HPDE6-E6E7 (cell line): ENCODE data around the gene CASP5.
A peak's percentile ranks its signal among the peaks of the same experiment; 100 is the strongest.
"Not testable (repeated sequence)": the region's sequence is repeated elsewhere in the genome, so short reads cannot be mapped to it uniquely, and the experiment has no call there.

Source experiments
- DNase-seq: peaks from one replicate; pipeline ENCODE4 v3.0.0; 2011; ENCODE audit warnings: missing footprints; ENCODE audit errors: extremely low spot score

CASP5 gene

DNA sequence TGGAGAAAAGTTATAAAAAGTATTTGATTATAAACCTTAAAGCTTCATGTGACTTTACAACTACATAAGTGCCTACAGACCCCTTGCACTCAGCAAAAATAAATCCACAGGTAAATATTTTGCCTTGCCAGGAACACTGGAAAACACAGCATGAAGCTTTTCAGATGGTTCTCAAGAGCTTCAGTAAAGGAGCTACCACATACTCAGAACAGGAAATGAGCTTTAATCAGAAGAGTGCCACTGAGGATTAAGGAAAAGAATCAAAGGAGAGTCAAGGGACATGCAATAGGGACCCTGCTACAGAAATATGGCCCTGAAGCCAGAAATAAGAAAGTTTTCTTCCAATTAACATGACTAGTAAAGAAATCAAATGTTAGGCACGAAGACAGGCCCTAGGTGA, 10.8 kb upstream of the CASP5 start:
- no peak for DNase-seq

- no peak for DNase-seq
Measured at GRCh38 chr11:105033343-105033742, 10.4 kb upstream of the CASP5 start.

DNA sequence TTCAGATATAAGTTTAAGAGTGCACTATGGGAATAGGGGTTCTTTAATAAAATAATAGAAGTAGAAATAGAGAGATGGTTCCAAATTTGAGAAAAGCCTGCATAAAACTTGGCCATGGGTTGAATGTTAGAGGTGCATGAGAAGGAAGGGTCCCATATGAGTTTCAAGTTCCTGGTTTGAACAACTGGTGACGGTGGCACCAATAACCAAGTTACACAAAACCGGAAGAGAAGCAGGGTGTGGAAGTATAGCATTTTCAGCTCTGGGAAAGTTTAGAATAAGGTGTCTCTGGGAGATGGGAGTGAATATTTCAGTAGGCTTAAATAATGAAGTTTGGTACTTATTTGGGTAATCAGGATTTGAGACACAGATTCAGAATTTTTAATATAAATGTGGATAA, 9.5 kb upstream of the CASP5 start:
- DNase-seq: no peak

DNA sequence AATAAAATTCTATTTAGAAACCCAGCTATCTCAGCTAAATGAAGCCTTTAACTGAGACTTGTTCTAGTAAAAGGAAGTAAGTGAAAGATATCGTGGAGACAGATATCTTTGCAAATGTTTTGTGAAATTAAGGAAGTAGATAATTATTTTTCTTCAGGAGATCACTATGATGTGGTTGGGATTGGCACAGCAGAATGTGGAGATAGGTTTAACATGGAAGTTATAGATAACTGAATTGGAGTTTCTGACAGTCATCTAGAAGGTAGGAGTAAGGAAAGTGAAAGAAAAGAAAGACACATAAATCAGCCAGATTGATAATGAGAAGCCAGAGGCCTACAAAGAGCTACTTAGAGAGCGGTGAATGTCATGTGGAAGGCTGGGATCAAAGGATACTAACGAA, 4.7 kb upstream of the CASP5 start:
- no peak for DNase-seq

DNA sequence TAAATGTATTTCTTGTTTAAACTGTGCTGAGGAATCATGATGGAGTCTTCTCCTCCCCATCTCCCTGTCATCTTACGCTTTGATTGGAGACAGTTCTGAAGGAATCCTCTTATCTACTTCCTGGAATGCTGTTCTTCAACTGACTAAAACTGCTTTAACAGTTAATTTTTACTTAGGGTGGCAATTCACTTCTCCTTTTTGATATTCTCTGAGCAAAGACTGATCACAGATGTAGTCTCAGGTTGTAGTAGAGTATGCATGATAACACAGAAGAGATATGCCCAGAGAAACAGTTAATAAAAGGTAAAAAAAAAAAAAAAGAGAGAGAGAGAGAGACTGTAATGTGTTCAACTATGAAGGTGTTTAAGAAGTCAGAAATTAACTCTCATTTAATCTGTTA, 1.4 kb upstream of the CASP5 start:
- no peak for DNase-seq

DNA sequence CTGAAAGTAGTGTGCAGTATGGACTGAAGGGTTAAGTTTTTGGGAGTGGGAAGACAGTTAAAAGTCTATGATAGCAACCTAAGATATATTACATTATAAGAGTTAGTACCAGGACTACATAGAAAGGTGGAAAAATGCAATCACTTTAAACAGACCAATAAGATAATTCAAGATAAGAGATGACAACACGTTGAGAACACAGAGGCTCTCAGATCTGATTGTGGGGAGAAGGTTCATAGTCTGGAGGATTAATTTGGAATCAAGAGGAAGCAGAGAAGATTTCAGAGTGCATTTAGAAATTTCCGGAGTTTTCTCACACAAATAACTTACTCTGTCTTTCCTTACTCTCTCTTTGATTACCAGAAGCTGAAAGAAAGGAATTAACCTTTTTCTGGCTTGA, 441 bp downstream of the CASP5 start:
- DNase-seq: no peak

GRCh38 chr11:105007463-105007862, 15.5 kb downstream of the CASP5 start:
- no peak for DNase-seq

- no peak for DNase-seq
Measured at GRCh38 chr11:105005451-105005845, 17.5 kb downstream of the CASP5 start.

- DNase-seq: no peak
Measured at GRCh38 chr11:105004021-105004420, 18.9 kb downstream of the CASP5 start.

DNA sequence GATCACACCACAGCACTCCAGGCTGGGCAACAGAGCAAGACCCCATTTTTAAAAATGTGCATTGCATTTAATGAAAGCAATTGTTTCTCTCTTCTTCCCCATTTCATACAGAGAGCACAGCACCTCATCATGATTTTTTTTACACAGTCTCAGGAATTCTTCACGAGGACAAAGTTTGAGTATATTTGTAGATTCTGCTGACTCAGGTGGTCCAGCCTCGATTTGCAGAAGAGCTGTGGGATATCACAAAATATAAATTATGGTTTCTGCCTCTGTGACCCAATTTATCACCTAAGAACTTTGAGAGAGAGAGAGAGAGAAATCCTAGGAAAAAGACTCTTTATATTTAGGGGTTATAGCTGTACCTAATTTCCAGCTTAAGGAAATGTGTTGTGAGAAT, 19.8 kb downstream of the CASP5 start:
- DNase-seq: no peak

DNA sequence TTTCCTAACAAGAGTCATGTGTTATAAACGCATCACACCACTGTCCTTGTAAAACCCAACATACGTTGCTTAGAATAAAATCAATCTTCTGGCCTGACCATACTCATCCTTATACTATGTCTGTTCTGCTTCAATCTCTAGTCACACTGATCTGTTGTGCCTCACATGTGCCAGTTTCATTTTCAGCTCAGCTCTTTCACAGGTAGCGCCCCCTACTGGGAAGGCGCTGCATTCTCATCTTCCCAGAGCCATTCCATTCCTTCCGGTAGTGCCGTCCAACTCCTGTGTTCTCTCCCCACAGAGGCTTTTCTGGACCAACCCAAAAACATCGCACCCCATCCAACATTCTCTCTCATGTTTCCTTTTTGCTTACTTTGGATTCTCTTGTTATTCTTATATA, 22.2 kb downstream of the CASP5 start:
- no peak for DNase-seq

- DNase-seq: no peak
Measured at GRCh38 chr11:105000167-105000566, 22.8 kb downstream of the CASP5 start.

GRCh38 chr11:104999721-105000120, 23.2 kb downstream of the CASP5 start:
- DNase-seq: no peak

DNA sequence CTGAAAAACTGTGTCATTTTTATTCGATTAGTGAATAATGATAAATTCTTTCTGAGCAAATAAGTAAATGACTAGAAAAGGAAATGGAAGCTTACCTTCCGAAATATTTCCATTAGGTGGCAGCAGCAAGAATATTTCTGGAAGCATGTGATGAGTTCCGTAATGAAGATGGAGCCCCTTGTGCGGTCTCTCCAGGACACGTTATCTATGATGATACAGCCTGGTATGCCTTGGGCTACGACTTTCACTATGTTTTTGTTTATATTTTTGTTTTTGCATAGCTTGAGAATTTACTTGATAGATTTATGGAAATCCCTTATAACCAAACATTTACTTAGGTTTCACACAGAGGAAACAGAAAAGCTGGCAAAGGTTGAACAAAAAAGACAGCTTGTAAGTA, 25.7 kb downstream of the CASP5 start:
- DNase-seq: no peak

- DNase-seq: no peak
Measured at GRCh38 chr11:104995001-104995408, 28.0 kb downstream of the CASP5 start.

GRCh38 chr11:104992781-104993180, 30.2 kb downstream of the CASP5 start:
- DNase-seq: no peak

GRCh38 chr11:104991994-104992393, 31.0 kb downstream of the CASP5 start:
- no peak for DNase-seq

- no peak for DNase-seq
Measured at GRCh38 chr11:104984808-104985207, 38.2 kb downstream of the CASP5 start.

DNA sequence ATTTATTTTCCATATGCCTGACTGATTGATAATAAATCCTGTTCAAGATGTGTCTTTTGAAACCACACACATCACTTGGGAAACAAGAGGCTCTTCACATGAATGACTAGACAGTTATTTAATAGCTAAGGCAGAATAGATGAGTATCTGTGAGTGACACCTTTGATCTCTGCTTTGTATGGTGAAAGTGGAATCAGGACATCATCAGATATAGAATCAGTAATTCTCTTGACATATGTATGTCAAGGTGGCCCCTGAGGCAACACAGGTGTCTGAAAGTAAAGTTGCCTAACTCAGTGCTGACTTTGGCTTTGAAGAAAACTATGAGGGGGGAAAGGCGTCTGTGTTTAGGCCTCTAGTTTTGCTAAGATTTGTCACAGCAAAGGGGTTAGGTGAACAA, 43.1 kb downstream of the CASP5 start:
- DNase-seq: no peak

DNA sequence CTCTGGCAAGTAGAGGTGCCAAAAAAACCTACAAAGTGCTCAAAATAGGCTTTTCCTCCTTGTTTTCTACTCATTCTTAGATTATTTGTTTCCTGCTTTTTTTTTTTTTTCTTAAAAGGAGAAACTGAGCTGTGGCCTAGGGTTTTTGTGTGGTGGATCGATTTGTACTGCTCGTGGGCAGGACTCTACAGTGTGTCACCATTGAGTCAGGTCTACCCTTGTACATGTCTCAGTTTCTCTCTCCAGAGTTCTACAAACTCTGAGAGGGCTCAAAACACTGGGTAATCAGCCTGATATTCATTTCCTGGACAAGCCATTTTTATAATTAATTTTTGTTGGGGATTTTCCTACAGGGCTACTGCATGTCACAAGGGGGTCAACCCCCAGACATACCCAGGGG, 49.4 kb downstream of the CASP5 start:
- DNase-seq: no peak

GRCh38 chr11:104972924-104973323, 50.0 kb downstream of the CASP5 start:
- not testable (repeated sequence) for DNase-seq

DNA sequence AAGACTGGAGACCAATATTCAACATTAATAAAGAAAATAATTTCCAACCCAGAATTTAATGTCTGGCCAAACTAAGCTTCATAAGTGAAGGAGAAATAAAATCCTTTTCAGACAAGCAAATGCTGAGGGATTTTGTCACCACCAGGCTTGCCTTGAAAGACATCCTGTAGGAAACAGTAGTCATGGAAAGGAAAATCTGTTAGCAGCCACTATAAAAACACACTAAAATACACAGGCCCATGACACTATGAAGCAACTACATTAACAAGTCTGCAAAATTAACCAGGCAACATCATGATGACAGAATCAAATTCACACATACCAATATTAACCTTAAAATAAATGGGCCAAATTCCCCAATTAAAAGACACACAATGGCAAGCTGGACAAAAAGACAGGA, 52.2 kb downstream of the CASP5 start:
- DNase-seq: no peak

DNA sequence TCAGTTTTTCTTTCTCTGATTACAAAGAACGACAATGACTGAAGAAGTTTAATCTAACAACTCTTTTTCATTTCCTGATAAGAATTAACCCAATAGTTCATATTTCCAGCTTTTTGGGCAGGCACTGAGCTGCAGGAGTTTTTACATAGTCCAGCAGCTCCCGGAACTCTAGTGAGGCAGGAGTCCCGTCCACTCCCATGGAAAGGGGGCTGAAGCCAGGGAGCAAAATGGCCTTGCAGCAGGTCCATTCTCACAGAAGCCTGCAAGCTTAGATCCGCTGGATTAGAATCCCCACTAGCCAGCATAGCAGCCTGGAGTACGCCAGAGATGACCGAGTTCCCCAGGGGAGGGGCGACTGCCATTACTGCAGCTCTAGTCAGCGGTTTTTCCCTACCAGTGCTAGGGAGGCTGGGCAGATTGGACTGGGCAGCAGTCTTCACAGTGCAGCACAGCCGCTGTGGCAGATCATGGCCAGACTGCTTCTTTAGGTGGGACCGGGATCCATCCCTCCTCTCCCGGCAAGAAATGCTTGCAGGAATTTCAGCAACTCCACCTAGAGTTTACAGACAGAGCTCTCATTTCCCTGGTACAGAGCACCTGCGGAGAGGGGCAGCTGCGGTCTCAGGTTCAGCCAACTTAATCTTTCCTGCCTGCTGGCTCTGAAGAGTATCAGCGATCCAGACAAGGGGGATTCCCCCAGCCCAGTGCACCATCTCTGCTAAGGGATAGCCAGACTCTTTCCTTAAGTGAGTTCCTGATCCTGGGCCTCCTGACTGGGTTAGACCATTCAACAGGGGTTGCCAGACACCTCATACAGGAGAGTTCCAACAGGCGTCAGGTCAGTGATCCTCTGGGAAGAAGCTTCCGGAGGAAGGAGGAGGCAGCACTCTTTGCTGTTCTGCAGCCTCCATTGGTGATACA, 53.9 kb downstream of the CASP5 start:
- DNase-seq: no peak

DNA sequence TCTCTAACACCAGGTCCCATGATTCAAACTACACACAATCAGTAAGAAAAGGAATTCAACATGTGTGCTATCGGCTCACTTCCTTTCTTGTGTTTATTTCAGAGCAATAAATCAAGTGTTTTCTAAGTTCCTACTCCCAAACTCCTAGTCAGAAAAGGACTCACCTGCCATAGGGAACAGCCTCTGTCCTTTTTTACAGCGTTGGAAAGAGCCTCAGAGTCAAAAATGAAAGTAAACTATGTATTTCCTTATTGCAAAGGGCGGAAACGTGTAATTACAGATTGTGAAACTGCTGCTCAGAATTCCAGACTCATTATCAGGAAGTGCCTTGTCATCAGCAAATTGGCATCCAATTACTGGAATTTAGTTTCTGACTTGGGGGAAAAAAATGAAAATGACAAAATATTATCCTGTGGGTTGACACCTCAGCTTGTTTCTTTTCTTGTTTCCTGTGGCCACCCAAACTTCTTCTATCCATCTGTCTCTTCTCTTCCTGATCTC, 54.6 kb downstream of the CASP5 start, which contains the start of gene CASP4:
TSS of gene CASP4 (minus strand) at position 220 of the 501 bp plus-strand sequence. CDS start at position 171, 49 bp downstream.
- DNase-seq: peak; percentile 38
